Middle frontal gyrus (tissue), 1 donor: Measurements from ENCODE around the gene TMEM207.

ENCODE experiments used
- DNase-seq: peaks from one replicate; pipeline ENCODE4 v3.0.0-alpha.2; 2015; ENCODE audit warnings: low spot score; ENCODE audit errors: extremely low spot score

The TMEM207 gene

GRCh38 chr3:190444576-190445145 is 5.0 kb downstream of the TMEM207 start:
- DNase-seq, result no peak

GRCh38 chr3:190444006-190444405 is 5.7 kb downstream of the TMEM207 start:
- no peak for DNase-seq

DNA sequence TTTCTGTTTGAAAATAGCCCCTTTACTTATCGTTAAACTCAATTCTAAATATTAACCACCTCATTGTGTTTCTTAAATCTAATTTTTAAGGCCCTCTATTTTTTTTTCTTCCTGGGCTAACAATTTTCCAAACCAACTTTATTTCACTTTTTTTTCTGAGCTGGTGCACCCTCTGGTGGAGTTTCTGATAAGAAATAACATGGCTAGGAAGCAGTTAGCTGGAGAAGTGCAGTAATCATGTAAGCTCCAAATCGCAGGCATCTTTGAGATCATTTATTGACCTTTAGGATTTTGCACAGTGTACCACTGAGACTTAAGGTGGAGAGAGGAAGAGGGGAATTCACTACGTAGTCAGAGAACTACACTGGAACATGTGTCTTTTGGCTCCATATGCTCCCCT is 6.4 kb downstream of the TMEM207 start:
- no peak for DNase-seq

DNA sequence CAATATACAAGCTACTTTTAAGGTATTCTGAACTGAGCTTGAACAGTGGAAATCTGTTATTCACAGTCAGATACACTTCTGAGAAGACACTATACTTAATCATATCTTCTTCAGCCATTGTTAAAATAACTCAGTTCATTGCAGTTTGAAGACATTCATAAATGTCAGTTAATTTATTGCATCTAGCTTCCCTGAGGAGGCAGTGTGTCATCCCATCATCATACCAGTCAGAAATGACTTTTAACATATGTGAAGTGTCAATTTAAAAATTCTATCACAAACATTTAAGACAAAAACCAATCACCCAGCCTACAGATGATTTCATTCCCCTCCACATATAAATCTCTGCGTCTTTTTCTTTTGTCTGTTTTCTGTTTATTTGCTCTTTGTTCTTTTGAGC is 7.5 kb downstream of the TMEM207 start:
- no peak for DNase-seq

DNA sequence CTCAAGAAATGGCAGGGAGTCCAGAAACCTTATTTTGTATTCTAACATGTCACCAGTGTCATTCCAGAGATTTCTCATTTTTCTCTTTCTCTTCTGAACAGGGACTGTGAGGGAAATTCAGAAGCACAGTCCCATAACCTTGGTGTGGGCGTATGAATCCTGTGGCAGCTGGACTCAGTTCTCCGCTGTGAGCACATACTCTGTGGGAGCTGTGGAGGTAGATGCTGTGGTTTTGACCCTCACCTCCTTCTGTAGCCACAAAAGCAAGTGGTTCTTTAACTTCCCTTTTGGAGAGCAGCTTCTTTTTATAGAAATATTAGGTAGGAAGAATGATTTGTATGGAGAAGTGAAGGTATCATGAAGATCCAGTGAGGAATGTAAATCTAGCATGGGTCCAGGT is 13.4 kb downstream of the TMEM207 start:
- no peak for DNase-seq

DNA sequence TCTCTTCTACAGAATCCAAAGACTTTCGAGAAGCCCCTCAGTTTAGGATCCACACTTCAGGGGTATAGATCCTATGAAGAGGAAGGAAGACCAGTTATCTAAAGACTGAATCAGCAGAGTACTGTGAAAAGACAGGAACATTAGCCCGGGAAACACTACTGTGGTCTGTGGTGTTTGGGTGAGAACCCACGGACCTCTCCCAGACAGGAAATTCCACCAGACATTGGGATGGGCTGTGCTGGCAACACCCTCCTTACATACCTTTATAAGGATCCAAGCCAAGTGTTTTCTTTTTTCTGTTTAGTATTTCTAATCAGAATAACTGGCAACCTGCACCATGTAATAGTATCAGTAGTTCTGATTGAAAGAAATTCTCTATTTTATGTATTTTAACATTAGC is 14.1 kb downstream of the TMEM207 start:
- DNase-seq, result no peak

GRCh38 chr3:190433626-190434025 is 16.1 kb downstream of the TMEM207 start:
- no peak for DNase-seq

DNA sequence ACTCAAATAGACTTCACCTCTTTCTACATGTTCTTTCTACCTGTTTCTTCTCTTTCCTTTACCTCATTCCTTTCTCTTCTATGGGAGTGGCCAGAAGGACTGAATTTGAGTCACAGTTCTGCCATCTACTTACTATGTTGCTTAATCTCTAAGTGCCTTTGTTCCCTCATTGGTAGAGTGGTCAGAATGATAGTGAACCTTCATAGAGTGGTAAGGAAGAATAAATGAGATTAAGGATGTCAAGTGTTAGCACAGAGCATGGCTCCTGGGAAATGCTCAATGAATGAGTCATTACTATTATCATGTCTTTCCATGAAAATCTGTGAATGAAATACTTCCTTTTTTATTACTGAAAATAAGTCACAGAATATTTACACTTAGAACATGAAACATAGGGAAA is 17.5 kb downstream of the TMEM207 start:
- no peak for DNase-seq

DNA sequence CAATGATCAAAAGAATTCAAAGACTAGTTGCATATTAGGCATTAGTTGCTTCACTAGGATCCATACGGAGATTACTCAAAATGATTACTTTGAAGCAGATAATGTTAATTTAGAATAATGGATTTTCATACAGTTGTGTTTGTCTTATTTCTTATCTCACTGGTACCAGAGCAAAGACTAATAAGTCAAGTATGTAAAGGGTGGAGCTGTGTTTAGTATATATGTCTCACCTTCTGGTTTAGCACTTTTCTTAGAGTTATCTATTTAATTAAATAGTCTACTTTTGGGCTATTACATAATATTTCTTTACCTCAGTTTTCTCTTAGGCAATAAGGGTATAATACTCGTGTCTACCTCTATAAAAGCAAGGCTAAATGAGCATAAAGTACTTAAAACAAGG is 18.8 kb downstream of the TMEM207 start:
- DNase-seq, result no peak

GRCh38 chr3:190429681-190430080 is 20.0 kb downstream of the TMEM207 start:
- no peak for DNase-seq

GRCh38 chr3:190426806-190427507 is 22.7 kb downstream of the TMEM207 start:
- no peak for DNase-seq

DNA sequence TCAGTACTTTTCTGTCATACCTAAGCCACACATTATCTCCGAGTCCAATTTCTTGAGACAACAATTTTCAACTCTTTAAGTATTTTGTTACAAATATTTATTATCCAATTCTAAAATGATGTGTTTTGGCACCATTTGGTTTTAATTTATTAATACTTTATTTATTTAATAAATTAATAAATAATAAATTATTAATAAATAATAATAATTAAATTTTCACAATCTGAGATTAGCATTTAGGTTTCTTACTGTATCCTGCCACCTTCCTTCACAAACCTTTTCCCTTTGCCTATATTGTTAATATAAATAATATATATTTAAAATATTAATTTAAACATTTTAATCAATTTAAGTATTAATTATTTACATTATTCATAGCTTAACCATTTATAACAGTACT is 23.9 kb downstream of the TMEM207 start:
- DNase-seq, result no peak

DNA sequence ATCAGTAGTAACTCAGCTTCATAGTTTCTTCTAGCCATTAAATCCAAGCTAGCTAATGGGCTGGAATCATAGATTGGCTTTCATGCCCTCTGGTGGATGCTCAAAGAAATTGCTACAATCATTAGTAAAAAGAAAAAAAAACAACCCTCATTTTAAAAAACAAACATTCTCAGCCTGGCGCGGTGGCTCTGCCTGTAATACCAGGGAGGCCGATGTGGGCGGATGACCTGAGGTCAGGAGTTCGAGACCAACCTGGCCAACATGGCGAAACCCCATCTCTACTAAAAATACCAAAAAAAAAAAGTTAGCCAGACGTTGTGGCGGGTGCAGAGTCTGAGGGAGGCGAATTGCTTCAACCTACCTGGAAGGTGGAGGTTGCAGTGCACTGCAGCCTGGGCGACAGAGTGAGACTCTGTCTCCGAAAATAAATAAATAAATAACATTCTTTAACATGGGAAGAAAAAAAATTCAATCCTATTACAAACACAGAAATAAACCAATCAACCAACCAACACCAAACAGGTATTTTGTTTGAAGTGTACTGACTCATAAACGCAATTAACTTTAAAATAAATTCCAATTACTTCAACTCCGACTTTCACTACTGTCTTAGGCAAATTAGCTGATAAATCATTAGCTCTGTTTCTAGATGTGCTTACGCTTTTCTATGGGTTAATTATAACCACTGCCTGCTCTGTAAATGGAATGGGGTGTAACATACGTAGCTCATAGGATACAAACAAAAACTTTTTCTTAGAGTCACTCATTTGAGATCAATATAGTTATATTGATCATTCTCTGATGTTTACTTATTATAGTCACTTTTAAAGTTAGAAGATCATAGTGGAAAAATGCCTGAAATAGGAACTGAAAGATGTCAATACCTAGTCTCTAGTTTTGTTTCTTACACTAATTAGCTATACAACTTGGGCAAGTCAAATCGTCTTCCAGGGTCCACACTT is 24.9 kb downstream of the TMEM207 start:
- no peak for DNase-seq

- no peak for DNase-seq
These were observed 25.6 kb downstream of the TMEM207 start for GRCh38 chr3:190424108-190424477.

DNA sequence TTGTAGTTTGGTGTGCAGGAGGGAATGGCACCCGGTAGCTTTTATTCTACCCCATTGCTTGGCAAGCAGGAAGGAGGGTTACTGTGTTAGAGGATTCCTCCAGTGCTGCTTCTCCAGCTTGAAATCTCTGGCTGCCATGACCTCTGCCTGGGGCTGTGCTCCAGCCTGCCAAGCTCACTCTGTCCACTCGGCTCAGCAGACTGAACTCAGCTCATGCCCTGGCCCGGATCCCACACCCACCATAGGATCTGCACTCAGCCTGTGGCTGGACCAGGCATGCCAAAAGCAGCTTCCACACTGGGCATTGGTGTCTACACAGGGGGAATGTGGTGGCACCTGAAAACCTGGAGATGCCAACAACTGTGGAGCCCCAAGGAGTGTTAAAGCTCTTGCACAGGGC is 35.4 kb downstream of the TMEM207 start:
- DNase-seq, result no peak

- no peak for DNase-seq
These were observed 45.0 kb downstream of the TMEM207 start for GRCh38 chr3:190404715-190405114.

DNA sequence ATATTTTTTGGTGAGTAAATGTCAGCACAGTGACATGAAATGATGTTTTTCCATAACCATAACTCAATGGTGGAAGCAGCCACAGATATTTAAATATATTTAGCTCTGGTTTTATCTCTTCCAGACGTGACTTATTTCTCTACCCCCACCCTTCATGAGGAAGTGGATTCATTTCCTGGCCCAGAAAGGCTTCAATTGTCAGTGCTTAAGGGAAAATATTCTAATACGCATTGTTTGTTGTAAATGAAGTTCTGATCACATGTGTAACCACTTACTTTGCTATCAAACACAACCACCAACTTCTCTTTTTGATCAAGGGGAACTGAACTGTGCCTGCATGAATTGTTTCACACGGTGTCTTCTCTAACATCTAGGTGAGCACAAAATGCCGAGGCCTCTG is 47.7 kb downstream of the TMEM207 start:
- DNase-seq, result no peak

DNA sequence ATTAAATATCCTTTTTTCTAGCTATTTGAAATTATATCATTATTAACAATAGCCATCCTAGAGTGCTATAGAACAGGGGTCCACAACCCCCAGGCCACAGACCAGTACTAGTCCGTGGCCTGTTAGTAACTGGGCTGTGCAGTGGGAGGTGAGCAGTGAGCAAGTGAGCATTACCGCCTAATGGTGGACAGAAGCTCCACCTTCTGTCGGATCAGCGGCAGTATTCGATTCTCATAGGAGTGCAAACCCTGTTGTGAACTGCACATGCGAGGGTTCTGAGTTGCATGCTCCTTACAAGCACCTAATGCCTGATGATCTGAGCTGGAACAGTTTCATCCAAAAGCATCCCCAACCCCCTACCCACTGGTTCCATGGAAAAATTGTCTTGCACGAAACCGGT is 50.0 kb downstream of the TMEM207 start:
- DNase-seq, result no peak

DNA sequence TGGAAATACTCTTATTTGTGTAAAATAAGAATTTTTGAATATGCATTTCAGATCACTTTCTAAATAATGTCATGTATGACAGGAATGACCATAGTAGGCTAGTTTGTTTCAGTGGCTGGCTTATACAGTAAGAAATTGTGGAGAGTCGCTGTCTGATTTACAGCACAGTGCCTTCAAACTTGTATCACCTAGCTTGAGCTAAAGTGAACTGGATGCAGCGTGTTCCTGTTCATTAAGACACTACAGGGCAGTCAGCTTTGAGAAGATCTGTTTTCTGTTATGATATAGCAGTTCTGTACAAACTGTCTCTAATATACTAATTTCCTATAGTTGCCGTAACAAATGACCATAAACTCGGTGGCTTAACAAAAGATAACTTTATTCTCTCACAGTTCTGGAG is 51.8 kb downstream of the TMEM207 start:
- DNase-seq, result no peak

GRCh38 chr3:190396001-190396400 is 53.7 kb downstream of the TMEM207 start:
- no peak for DNase-seq

- no peak for DNase-seq
These were observed 61.0 kb downstream of the TMEM207 start for GRCh38 chr3:190388703-190389102.

DNA sequence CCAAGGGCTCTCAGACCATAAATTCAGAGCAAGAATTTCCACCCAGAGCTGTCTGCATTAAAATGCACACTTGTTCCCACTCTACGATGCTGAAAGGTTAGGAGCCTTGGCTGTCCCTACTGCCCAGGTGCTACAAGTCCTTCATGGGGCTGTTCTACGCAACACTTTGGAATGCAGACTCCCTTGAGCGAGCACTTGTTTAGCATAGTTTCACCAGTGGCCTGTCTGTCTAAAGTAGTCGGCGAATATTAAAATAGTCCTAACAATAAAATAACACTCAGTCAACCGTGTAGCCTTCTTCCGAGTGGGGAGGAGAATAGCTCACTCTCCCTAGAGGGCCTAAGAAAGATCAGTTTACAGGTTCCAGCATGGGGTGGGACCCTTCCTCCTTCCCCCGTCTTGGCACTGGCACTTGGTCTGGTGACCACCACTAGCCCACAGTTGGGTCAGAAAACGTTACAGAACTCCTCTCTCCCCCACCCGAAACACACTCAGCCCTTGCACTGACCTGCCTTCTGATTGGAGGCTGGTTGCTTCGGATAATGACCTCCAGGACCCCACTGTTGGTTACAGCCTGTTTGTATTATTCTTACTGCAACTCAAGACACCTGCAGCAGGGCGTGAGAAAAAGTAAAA is 62.0 kb downstream of the TMEM207 start, which contains the start of gene CLDN16:
Gene CLDN16, plus strand, starts transcription at position 586 of the 636 bp plus-strand sequence. CDS start 167 bp downstream, outside the sequence.
- DNase-seq, result no peak
